AG04449 (cell line): Measurements from ENCODE around the gene POLE4.

Experiments
- CTCF ChIA-PET: fragments of 350-600 bp; formaldehyde crosslinking; extraction: SDS; loops from one replicate; lab custom pipeline; 2021; ENCODE audit warnings: antibody characterized with exemption; lab: Yijun Ruan, JAX
- POLR2A ChIA-PET: fragments of 400-600, 350-600 bp; formaldehyde crosslinking; extraction: SDS; loops from one replicate; lab custom pipeline; 2020; ENCODE audit warnings: antibody characterized with exemption, inconsistent platforms; lab: Yijun Ruan, JAX
- DNase-seq: peaks from one replicate; pipeline ENCODE4 v3.0.0-alpha.2; 2010; ENCODE audit warnings: low read depth, low spot score
- H3K4me3 ChIP-seq: 2 replicates; pipeline ENCODE4 v1.5.1; 2011; ENCODE audit warnings: low read depth, mild to moderate bottlenecking, control low read depth, low read length
- TF ChIP-seq, protein P1 (sequence below): IDR thresholded peaks from one replicate; pipeline ENCODE4 v1.5.1; 2011; ENCODE audit warnings: mild to moderate bottlenecking, moderate library complexity, low read length, control low read depth, inconsistent platforms; ENCODE audit not compliant: insufficient read depth; ENCODE audit errors: missing control alignments

Gene POLE4

DNA sequence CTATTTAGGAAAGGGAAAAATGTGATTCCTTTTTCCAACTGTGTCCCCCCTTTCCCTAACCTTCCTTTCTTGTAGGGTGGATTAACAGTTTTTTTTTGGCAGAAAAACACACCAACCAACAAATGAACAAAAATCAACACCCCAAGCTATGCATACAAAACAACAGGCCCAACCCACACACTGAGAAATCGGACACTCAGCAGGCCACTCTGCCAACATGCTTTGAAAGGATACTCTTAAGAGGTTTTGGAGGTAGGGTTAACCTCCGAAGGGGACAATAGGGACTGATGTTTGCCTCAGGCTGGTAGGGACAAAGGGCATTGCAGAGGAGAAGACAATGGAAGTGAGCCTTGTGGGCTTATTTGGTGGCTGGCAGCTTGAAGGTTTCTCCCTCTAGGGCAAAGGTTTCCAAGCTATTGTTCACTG is 33.1 kb upstream of the POLE4 start:
- DNase-seq, result no peak
- no peak overlapping the region for H3K4me3 ChIP-seq
- TF ChIP-seq, protein P1, sequence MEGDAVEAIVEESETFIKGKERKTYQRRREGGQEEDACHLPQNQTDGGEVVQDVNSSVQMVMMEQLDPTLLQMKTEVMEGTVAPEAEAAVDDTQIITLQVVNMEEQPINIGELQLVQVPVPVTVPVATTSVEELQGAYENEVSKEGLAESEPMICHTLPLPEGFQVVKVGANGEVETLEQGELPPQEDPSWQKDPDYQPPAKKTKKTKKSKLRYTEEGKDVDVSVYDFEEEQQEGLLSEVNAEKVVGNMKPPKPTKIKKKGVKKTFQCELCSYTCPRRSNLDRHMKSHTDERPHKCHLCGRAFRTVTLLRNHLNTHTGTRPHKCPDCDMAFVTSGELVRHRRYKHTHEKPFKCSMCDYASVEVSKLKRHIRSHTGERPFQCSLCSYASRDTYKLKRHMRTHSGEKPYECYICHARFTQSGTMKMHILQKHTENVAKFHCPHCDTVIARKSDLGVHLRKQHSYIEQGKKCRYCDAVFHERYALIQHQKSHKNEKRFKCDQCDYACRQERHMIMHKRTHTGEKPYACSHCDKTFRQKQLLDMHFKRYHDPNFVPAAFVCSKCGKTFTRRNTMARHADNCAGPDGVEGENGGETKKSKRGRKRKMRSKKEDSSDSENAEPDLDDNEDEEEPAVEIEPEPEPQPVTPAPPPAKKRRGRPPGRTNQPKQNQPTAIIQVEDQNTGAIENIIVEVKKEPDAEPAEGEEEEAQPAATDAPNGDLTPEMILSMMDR, result no peak
- CTCF ChIA-PET, result interaction anchor here (0.7 to 1.3 kb wide), 2 partner anchors 28 to 139 kb away, joined by 3 read pairs; no protein-coding TSS in a partner anchor
- POLR2A ChIA-PET, result no interaction called here

DNA sequence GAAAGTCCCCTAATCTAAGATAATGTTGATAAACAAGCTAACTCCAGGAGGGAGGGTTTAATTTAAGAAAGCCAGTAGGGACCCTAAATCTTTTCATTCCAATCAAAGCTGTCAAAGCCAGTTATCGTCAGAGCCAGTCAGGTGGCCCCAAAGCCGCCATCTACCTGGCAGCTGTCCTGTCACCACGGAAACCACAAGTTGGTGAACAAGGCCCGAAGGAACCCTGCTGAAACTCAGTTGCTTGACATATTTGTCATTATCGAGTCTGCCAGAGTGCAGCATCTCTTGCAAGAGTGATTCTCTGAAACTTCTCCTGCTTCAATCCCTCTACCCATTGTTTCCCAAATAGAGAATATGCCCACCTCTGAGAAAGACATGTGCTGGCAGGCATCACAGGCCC is 30.8 kb upstream of the POLE4 start:
- POLR2A ChIA-PET, result no interaction called here
- CTCF ChIA-PET, result interaction anchor here (3.7 kb wide), 1 partner anchor 8 kb away, joined by 13 read pairs; no protein-coding TSS in a partner anchor
- H3K4me3 ChIP-seq, result no peak overlapping the region
- DNase-seq, result no peak
- TF ChIP-seq, protein P1, result no peak

DNA sequence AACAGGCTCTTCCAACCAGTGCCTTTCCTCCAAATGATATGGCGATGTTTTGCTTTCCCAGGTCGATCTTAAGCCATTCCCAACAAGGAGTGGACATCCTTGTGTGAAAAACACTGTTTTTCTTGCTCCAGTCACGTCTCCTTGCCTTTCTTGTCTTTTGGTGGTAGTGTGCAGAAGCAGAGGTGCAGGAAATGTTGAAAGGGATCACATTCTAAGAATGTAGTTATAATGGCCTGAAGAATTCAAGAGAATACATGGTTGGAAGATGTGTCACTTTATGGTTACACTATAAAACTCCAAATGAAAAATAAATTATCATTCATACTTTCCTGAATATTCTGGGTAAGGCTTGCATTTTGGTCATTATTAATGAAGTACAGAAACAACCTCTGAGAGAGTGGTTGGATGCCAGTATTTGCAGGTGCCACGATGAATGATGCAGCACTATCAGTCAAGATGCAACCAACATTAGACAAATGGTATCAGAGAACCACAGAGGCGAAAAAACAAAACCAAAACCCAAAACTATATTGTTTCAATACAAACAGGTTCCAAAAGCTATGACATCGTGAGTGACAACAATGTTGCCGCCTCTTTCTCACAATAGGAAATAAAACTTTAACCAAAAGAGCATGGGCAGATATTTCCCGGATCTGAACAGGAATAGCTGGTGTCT is 27.5 kb upstream of the POLE4 start:
- DNase-seq, result no peak
- TF ChIP-seq, protein P1, result no peak
- no peak overlapping the region for H3K4me3 ChIP-seq
- ChIA-PET CTCF (no interaction called here), POLR2A (no interaction called here)

DNA sequence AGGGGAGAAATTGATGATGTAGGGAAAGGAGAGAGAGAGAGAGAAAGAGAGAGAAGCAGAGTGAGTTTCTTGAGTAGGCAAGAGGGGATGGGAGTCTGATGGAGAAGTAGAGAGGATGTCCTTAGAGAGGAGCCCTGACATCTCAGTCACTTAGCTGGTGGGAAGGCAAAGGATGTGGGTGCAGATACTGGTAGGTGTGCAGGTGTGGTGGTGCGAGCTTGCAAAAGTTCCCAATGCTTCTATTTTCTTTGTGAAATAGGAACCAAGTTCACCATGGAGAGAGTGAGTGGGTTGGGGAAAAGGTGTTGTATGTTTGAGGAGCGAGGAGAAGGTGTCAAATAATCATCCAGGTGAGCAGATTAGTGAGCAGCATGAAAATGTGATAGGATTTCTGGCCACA is 26.5 kb upstream of the POLE4 start:
- no peak for DNase-seq
- POLR2A ChIA-PET, result no interaction called here
- TF ChIP-seq, protein P1, result no peak
- CTCF ChIA-PET, result interaction anchor here (0.6 to 1.1 kb wide), 3 partner anchors 10 to 119 kb away, joined by 3 to 4 read pairs (median 3); no protein-coding TSS in a partner anchor
- H3K4me3 ChIP-seq, result no peak overlapping the region

DNA sequence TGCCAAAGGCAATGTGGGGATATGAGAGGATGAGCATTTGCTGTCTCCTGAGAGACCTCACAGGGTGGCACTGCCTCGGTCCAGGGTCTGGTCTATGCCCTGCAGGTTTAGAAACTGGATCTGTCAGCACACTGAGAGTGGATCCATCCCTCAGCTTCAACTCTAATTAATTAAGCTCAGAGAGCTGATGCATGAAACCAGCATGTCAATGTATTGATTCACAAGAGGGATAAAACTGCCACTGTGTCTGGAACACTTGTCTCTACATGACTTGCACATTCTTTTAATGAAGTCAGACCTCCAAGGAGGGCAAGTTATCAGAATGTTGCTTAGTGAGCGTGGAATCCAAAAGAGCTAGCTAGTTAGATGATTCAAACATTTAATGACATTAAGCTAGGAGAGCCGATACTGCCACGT is 22.5 kb upstream of the POLE4 start:
- ChIA-PET CTCF (interaction anchor here (2.0 to 3.7 kb wide), 3 partner anchors 14 to 17 kb away, joined by 5 to 20 read pairs (median 10); no protein-coding TSS in a partner anchor), POLR2A (no interaction called here)
- H3K4me3 ChIP-seq, result no peak overlapping the region
- TF ChIP-seq, protein P1, result no peak
- no peak for DNase-seq

DNA sequence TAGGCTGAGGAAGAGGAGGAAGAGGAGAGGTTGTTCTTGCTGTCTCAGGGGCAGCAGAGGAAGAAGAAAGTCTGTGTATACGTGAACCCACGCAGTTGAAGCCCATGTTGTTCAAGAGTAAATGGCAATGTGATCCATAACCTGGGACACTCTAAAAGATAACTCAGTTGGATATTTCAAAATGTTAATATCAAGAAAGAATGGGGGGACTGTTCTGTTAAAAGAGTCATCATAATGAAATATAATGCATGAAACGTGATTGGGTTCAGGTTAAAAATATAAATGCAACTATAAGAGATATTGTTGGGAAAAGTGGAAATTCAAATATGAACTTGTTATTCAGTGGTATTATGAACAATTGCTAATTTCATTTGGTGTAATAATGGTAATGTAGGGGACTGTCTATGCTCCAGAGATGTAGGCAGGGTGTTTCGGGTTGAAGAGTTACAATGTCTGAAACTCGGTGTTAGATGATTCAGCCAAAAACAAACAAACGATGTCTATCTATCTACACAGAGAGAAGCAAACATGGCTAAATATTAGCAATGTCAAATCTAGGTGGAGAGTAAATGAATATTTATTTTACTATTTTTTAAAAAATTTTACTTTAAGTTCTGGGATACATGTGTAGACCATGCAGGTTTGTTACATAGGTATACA is 21.1 kb upstream of the POLE4 start:
- no peak for DNase-seq
- ChIA-PET CTCF (no interaction called here), POLR2A (no interaction called here)
- no peak overlapping the region for H3K4me3 ChIP-seq
- TF ChIP-seq, protein P1, result no peak
